RPMI8226 (cell line): Measurements from ENCODE around the gene PLA2G4E.

ENCODE experiments used
- DNase-seq: peaks from one replicate; pipeline ENCODE4 v3.0.0-alpha.2; 2015

Gene PLA2G4E

DNA sequence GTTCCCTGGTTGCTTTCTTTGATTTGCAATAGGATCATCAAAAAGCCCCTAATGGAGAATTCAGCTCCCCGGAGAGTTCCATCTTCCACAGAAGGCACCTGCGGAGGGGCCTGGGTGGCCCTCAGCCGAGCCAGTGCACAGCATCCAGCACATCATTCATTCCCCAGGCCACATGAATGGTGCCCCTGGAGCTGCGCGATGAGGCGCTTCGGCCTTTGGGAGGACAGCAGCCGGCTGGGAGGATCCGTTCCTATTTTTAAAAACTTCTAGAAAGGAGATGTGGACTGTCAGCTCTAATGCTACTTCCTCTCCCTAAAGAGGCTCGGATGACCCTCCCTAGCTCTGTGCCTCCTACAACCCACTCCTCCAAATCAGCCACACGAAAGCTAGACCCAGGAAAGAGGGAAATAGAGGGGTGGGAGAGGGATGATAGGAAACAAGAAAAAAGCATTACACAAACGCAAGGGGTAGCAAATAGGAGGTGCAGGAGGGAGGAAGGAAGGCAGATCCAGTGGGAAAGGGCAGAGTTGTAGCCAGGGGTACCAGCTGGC is 68.8 kb downstream of the PLA2G4E start:
- no peak for DNase-seq

DNA sequence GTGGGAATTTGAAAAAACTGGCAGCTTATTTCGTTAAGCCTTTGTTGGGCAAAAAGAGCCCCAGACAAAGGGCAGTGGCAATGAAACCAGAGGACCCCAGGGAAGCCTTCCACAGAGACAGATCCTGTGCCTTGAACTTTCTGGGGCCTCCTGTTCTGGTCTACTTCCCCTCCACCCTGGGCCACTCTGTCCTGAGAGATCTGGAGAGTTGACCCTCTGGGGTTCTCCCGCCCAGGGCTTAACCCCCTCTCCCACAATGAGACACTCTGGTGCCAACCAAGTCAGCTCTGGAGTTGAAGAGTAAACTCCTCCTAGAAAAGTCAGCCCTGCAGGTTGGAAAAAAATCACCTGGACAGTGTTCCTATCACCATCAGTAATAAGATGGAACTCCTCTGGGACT is 69.3 kb downstream of the PLA2G4E start:
- no peak for DNase-seq

DNA sequence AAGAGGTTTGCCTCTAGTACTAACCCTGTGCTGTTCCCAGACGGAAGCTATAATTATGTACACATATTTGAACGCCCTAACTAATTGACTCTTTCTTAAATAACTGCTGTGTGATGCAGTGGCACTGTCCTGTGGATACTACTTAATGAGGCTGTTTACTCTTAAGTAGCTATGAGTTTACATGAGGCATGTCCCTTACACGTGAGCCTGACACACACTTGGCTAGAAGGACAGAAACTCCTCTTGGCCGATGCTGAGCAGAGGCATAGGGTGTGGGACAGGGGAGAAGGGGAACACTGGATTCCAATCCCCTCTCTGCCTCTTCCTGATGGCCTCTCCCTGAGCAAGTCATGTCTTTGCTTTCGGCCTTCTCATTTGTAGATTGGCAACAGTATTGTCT is 70.4 kb downstream of the PLA2G4E start:
- no peak for DNase-seq

- DNase-seq: no peak
Measured at GRCh38 chr15:41950127-41950483, 70.7 kb downstream of the PLA2G4E start.

DNA sequence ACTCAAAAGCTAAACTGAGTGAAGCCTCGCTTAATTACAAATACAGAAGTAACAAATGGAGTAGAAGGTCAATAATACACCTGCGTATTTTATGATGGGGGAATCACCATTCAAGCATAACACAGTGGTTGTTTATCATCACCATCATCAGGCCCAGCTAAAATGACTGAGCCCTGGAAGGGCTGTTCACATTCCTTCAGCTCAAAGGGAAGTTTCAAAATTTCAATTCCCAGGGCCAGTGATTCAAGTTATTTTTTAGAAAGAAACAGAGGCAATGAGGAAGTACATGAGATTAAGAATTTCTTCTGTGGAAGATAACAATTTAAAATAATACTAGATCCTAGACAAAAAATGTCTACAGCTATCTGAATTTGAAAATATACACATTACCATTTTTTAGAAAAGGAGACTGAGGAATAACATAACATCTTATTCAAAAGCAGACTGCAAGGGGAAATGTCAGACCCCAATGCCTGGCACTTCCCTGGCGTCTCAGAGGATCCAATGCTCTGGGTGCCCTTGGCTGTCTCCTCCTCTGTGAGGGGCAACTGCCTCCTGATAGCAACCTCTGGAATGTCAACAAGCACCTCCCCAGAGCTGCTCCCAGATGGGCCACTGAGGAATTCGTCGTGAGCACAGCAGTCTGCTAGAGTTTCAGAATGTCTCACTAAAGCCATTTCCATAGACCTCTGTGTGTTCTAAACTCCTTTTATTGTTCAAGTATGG is 71.3 kb downstream of the PLA2G4E start:
- DNase-seq: no peak

DNA sequence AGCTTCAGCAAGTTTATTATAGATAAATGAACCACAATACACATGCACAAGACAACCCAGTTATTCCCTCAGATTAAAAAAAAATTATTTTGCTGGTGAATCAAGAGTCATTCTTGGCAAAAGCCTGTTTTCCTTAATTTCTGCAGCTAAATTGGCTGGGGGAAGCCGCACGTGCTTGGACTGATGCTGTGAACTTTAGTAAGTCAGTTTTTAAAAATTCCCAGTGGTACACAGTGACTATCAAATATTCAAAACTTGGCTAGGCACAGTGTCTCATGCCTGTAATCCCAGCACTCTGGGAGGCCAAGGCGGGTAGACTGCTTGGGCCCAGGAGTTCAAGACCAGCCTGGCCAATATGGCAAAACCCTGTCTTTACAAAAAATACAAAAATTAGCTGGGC is 72.4 kb downstream of the PLA2G4E start:
- no peak for DNase-seq

- no peak for DNase-seq
Measured at GRCh38 chr15:41946970-41947369, 73.9 kb downstream of the PLA2G4E start.

DNA sequence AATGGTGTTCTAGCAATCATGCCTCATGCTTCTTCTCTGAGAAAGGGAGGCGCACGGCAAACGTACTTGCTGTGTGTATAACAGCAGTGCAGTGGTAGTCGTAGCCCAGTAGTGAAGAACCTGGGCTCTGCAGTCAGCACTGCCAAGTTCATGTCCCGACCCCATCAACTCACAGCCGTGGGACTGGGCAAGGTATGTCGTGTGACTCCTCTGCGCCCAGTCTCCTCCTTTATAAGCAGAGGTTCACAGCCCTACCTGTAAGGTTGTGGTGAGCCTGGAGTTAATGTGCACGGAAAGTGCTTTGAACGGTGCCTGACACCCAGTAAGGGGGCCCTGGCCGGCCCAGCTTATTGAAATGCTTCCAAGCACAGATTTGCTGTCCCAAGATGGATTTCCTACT is 75.1 kb downstream of the PLA2G4E start:
- DNase-seq: no peak

DNA sequence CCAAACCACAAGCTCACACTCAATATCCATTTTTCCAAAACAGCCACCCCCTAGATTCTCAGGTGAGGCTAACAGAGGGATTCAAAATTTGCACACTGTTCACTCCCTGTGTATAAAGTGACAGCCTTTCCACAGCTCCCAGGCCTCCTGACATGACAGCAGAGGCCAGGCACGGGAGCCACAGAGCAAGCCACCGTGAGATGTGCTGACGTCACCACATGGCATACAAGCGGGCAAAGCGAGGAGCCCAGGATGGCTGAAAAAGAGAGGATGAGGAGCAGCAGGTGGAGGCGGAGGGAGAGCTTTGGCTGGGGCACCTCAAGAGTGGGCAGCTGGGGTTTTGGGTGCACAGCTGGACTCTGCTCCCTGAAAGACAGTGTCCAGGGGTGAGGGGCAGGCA is 75.6 kb downstream of the PLA2G4E start:
- DNase-seq: no peak

DNA sequence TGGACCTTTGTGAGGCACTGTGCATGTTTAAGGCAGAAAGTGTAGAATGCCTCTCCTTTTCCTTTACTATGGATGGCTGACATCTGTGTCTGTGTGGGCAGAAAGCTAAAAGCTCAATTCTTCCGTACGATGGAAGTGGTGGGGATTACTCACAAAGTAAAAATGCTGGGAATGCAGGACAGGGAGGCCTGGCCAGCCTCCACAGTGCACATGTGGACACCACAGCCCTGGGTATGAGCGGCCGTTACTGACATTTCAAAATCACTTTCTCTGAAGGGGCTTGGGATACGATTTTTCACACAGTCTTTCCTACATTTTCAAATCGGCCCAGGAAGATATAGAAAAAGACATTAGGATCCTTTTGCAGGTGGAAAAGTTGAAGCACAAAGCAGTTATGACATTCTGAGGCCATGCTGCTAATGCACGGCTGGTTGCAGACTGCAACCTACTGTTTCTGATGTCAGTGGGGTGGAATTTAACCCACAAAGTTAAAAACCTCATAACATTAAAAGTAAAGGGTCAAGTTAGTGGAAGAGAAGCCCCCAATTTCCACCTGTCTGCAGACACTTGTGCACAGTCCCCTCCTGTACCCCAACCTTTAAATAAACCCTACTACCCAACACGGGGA is 76.4 kb downstream of the PLA2G4E start:
- no peak for DNase-seq

GRCh38 chr15:41943543-41944312 is 77.1 kb downstream of the PLA2G4E start:
- DNase-seq: no peak

GRCh38 chr15:41942886-41943285 is 78.0 kb downstream of the PLA2G4E start:
- DNase-seq: no peak

GRCh38 chr15:41941644-41942415 is 79.0 kb downstream of the PLA2G4E start:
- no peak for DNase-seq

GRCh38 chr15:41940441-41940857 is 80.4 kb downstream of the PLA2G4E start:
- DNase-seq: no peak

DNA sequence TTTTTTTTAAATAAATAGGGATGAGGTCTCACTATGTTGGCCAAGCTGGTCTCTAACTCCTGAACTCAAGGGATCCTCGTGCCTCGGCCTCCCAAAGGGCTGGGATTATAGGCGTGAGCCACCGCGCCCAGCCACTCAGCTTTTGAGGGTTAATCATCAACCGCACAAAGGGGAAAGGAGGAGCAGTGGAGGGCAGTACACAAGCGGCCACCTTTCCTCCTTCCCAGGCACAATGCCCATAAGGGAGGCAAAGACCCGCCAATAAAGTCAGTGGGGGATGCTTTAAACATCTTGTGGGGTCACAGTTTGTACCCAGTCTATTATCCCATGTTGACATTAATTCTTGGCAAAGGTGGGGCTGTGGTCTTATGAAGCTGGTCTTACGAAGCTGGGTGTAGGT is 80.9 kb downstream of the PLA2G4E start:
- DNase-seq: no peak

- DNase-seq: no peak
Measured at GRCh38 chr15:41937568-41937923, 83.3 kb downstream of the PLA2G4E start.

- DNase-seq: no peak
Measured at GRCh38 chr15:41936649-41937567, 83.9 kb downstream of the PLA2G4E start.

- DNase-seq: no peak
Measured at GRCh38 chr15:41936155-41936554, 84.7 kb downstream of the PLA2G4E start.

DNA sequence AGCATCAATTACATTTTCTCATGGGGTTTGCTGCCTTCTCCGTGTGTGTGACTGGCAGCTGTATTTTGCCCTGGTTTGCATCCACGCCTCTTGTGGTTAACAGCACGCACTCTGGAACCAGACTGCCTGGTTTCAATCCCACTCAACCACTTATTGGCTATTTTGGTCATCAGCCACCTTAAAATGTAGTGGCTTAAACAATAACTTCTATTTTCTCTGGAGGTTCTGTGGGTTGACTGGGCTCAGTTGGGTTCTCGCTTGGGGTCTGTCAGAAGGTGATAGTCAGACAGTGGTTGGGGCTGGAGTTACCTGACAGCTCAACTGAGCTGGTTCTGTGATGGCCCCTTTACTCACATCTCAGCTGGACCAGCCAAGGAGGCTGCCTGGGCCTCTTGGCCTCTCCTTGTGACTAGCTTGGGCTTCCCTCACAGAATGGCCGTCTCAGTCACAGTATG is 85.2 kb downstream of the PLA2G4E start:
- DNase-seq: no peak

DNA sequence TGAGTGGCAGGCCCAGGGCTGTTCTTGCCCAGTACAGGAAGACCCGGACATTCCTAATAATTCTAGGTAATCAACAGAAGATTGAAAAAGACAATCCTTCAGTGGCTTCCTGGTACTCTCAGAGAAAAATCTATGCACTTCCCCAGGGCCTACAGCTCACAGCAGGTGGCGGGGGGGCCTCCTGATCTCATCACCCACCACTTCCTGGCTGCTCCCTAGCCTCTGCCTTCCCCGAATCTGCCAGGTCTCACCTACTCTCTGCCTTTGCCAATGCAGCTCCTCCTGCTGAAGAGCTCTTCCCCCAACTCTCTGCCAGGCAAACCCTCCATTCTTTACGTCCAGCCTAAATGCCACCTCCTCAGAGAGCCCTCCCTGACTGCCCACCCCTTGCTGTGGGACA is 86.0 kb downstream of the PLA2G4E start:
- DNase-seq: no peak

DNA sequence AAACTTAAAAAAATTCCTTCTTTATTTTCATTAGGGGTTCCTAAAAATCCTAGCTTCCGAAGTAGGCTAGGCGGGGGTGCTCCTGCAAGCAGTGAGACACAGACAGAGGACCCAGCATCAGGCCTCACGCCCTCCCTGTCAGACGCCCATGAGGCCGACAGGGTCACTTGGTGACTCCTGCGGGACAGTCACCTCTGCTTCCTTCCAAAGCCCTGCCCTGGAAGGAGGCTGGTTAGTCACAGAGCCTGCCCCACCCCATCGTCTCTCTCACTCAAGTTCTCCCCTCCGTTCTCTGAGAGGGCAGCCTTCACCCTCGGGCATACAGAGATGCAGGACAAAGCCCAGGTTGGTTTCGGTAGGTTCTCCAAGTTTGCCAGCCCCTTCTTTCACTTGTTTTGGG is 87.1 kb downstream of the PLA2G4E start:
- no peak for DNase-seq

GRCh38 chr15:41933326-41933725 is 87.5 kb downstream of the PLA2G4E start:
- no peak for DNase-seq
